GM12875 (cell line): ENCODE data around the gene THRSP.

Source experiments
- H3K4me3 ChIP-seq: one replicate; pipeline ENCODE4 v1.5.1; 2011; ENCODE audit warnings: low read depth, low read length, control low read depth
- TF ChIP-seq, protein P1 (sequence below): IDR thresholded peaks from 2 replicates; pipeline ENCODE4 v1.5.1; 2011; ENCODE audit warnings: low read depth, mild to moderate bottlenecking, control low read depth, inconsistent platforms, low read length, moderate library complexity, borderline replicate concordance; ENCODE audit not compliant: insufficient read depth

Gene THRSP

GRCh38 chr11:78100676-78101472, 37.2 kb downstream of the THRSP start:
- H3K4me3 ChIP-seq = no peak overlapping the region

GRCh38 chr11:78109081-78110015, 45.7 kb downstream of the THRSP start:
- TF ChIP-seq, protein P1, sequence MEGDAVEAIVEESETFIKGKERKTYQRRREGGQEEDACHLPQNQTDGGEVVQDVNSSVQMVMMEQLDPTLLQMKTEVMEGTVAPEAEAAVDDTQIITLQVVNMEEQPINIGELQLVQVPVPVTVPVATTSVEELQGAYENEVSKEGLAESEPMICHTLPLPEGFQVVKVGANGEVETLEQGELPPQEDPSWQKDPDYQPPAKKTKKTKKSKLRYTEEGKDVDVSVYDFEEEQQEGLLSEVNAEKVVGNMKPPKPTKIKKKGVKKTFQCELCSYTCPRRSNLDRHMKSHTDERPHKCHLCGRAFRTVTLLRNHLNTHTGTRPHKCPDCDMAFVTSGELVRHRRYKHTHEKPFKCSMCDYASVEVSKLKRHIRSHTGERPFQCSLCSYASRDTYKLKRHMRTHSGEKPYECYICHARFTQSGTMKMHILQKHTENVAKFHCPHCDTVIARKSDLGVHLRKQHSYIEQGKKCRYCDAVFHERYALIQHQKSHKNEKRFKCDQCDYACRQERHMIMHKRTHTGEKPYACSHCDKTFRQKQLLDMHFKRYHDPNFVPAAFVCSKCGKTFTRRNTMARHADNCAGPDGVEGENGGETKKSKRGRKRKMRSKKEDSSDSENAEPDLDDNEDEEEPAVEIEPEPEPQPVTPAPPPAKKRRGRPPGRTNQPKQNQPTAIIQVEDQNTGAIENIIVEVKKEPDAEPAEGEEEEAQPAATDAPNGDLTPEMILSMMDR = no peak

More at GRCh38 chr11:78100676-78101472, 37.2 kb downstream of the THRSP start:
- TF ChIP-seq, protein P1 = no peak

DNA sequence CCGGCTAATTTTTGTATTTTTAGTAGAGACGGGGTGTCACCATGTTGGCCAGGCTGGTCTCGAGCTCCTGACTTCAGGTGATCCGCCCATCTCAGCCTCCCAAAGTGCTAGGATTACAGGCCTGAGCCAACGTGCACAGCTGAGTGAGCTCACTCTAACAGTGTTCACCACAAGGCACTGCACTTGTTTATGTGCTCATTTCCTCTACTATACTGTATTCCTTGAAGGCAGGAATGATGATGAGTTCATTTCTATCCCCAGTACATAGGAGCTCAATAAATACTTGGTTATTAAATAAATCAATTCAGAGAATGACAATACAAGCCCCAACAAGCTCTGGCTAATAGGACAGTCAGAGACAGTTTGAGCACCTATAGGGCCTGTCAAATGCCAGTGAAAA, 46.7 kb downstream of the THRSP start:
- TF ChIP-seq, protein P1 = no peak
- no peak overlapping the region for H3K4me3 ChIP-seq

More at GRCh38 chr11:78109081-78110015, 45.7 kb downstream of the THRSP start:
- H3K4me3 ChIP-seq = no peak overlapping the region

DNA sequence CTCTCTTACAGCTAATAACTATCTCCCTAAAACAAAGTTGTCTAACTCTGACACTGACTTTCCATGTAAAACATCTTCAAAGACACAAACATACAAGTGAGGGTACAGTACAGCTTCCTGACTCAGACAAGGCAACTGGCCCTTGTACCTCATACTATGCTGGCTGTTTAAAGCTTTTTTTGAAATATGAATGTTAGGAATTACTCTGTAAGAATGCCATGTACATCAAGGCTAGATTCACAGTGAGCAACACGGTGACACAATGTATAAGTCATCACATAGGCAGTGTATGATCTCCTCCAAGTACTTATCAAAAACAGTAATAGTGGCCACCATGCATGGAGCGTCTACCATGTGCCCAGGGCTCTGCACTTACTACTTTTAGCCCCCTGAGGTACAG, 47.2 kb downstream of the THRSP start:
- TF ChIP-seq, protein P1 = no peak
- H3K4me3 ChIP-seq = no peak overlapping the region

DNA sequence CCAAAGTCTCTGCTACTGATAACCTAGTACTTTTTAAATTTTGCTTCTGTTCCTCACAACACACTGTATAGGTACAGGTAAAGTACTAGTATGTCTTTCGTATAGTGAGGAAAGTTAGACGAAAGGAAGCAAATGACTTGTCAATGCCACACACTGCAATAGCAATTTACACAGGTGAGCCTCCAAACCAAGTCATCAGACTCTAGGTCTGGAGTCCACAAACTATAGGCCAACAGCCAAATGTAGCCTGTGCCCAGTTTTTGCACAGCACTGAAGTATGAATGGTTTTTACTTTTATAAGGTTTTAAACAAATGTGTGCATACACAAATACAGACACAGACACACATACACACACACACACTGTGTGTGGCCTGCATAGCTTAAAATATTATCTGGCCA, 47.6 kb downstream of the THRSP start:
- H3K4me3 ChIP-seq = no peak overlapping the region
- TF ChIP-seq, protein P1 = no peak

DNA sequence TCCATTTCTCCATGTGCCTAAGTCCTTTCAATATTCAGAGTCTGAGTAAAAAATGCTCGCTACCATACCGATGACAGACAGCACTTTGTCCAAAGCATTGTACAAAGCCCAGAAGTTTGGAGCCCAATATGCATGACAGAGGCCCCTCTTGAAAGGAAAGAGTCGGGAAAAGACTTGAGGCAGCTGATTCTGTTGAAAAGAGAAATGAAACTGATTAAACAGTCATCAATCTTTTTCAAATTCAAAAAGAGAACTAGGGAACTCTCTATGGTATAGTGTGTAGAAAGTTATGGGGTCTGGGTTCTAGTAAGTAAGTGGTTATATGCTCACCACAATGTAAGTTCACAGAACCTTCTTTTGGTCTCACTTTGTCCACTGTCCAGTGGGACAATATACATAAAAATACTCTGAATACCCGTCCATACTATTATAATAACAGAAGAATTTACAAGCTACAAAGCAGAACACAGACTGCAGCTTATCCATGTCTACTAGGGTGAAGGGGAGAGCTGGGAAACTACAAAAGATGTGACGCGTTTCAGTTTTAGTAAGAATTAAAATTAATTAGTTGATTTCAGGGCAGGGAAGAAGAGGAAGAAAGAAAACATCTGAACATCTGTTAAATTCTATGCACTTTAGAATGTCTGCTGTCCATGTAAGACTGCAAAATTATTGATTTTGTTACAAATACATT, 49.1 kb downstream of the THRSP start:
- H3K4me3 ChIP-seq = no peak overlapping the region
- TF ChIP-seq, protein P1 = no peak
